ENCODE data around the gene GJC3.

DNA sequence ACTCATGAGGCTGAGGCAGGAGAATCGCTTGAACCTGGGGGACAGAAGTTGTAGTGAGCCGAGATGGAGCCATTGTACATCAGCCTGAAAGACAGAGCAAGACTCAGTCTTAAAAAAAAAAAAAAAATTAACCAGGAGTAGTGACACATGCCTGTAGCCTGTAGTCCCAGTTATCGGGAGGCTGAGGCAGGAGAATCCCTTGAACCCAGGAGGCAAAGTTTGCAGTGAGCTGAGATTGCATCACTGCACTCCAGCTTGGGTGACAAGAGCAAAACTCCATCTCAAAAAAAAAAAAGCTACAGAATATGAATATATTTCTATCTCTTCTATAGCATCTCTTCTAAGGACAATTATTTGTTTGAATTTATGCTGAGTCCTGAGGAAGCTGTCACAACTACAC is 39.9 kb upstream of the GJC3 start:
- TF ChIP-seq EZH2phosphoT487 (IDR thresholded peaks at IDR 0.05; ENCODE audit: low read length) (no peak), EZH2 (optimal IDR thresholded peaks at IDR 0.05; ENCODE audit: low read depth, low read length) (no peak)
- TF ChIP-seq, protein P1, sequence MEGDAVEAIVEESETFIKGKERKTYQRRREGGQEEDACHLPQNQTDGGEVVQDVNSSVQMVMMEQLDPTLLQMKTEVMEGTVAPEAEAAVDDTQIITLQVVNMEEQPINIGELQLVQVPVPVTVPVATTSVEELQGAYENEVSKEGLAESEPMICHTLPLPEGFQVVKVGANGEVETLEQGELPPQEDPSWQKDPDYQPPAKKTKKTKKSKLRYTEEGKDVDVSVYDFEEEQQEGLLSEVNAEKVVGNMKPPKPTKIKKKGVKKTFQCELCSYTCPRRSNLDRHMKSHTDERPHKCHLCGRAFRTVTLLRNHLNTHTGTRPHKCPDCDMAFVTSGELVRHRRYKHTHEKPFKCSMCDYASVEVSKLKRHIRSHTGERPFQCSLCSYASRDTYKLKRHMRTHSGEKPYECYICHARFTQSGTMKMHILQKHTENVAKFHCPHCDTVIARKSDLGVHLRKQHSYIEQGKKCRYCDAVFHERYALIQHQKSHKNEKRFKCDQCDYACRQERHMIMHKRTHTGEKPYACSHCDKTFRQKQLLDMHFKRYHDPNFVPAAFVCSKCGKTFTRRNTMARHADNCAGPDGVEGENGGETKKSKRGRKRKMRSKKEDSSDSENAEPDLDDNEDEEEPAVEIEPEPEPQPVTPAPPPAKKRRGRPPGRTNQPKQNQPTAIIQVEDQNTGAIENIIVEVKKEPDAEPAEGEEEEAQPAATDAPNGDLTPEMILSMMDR (IDR thresholded peaks at IDR 0.05; ENCODE audit: low read length): no peak
